ENCODE results near the gene WDR59.

- TF ChIP-seq CTCF (IDR thresholded peaks at IDR 0.05; ENCODE audit: low read length) (no peak), EZH2 (optimal IDR thresholded peaks at IDR 0.05; ENCODE audit: low read depth, low read length) (no peak), EZH2phosphoT487 (IDR thresholded peaks at IDR 0.05; ENCODE audit: low read length) (no peak)
Measured at GRCh38 chr16:74949309-74949708, 35.6 kb downstream of the WDR59 start.
